HL-60 (cell line): ENCODE results near the gene SLC49A4.

ENCODE experiments used
- CTCF ChIP-seq: IDR thresholded peaks from one replicate; pipeline ENCODE4 v1.5.1; 2011; ENCODE audit warnings: low read length, control low read depth, inconsistent platforms; ENCODE audit not compliant: insufficient read depth
- GABPA ChIP-seq: IDR thresholded peaks from 2 replicates; pipeline ENCODE4 v1.6.1; 2012; ENCODE audit warnings: low read depth
- POLR2AphosphoS5 ChIP-seq: IDR thresholded peaks from 2 replicates; pipeline ENCODE4 v1.6.1; 2012; ENCODE audit warnings: low read depth
- REST ChIP-seq: IDR thresholded peaks from 2 replicates; pipeline ENCODE4 v1.6.1; 2012; ENCODE audit warnings: low read depth; ENCODE audit not compliant: insufficient replicate concordance

- TF ChIP-seq CTCF (no peak), POLR2AphosphoS5 (no peak), REST (no peak), GABPA (no peak)
These were observed 91.4 kb downstream of the SLC49A4 start for GRCh38 chr3:122886251-122886650.
